Sigmoid colon (tissue), 4 donors: ENCODE measurements around the gene ARRDC4.

Source experiments
- CTCF ChIP-seq, 4 experiments: fragments of 450-650 bp in 3 of 4; fragments of 200-600 bp in 1 of 4; IDR thresholded peaks; one replicate each; pipeline ENCODE4 v1.5.1; 2016 to 2019; ENCODE audit warnings: antibody characterized with exemption in 4 of 4, mild to moderate bottlenecking in 3 of 4, moderate library complexity in 2 of 4
- EP300 ChIP-seq, 4 donors: sonication (generic); formaldehyde crosslinking; IDR thresholded peaks; one replicate each; pipeline ENCODE4 v1.6.1; 2017; ENCODE audit warnings: antibody characterized with exemption in 4 of 4
- POLR2A ChIP-seq, 2 donors: fragments of 450-650 bp; IDR thresholded peaks; one replicate each; pipeline ENCODE4 v1.6.1; 2016; ENCODE audit warnings: antibody characterized with exemption in 2 of 2, mild to moderate bottlenecking in 2 of 2, moderate library complexity in 2 of 2

GRCh38 chr15:97989299-97989698 lies 28.8 kb downstream of the ARRDC4 start:
- no peak for TF ChIP-seq EP300 (IDR thresholded peaks at IDR 0.05)
- no peak for TF ChIP-seq CTCF (IDR thresholded peaks at IDR 0.05)
- TF ChIP-seq POLR2A (IDR thresholded peaks at IDR 0.05): no peak
